H54 (cell line): ENCODE data around the gene CKLF.
"Not testable (repeated sequence)": the region's sequence is repeated elsewhere in the genome, so short reads cannot be mapped to it uniquely, and the experiment has no call there.

Experiments
- DNase-seq: peaks from one replicate; pipeline ENCODE4 v3.0.0; 2011; ENCODE audit warnings: low spot score, mixed read lengths; ENCODE audit not compliant: insufficient read length
- FAIRE-seq: peaks from 3 replicates; lab custom pipeline; 2011; peaks lifted over from hg19 to GRCh38; lab: Jason Lieb, UNC
- POLR2A ChIP-seq: IDR thresholded peaks from 2 replicates; pipeline ENCODE4 v1.6.1; 2011; ENCODE audit warnings: low read depth, mild to moderate bottlenecking, low read length

CKLF gene

DNA sequence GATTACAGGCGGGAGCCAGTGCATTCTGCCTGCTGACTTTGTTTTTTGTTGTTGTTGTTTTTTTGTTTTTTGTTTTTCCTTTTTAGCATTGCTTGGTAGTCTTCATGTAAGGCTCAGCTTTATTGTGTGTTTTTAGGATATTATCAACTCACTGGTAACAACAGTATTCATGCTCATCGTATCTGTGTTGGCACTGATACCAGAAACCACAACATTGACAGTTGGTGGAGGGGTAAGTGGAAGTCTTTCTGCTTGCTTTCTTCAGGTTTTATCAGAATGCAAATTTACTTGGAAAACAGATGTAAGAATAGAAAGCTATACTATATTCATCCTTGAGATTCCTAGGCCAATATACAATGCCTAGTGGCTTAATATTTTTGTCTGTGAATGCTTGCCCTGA, 10.6 kb downstream of the CKLF start:
- FAIRE-seq (no peak), DNase-seq (no peak)
- TF ChIP-seq POLR2A, result no peak

- DNase-seq, result no peak
- FAIRE-seq, result no peak
- TF ChIP-seq POLR2A, result no peak
Observed at GRCh38 chr16:66563574-66564334, 11.4 kb downstream of the CKLF start.

DNA sequence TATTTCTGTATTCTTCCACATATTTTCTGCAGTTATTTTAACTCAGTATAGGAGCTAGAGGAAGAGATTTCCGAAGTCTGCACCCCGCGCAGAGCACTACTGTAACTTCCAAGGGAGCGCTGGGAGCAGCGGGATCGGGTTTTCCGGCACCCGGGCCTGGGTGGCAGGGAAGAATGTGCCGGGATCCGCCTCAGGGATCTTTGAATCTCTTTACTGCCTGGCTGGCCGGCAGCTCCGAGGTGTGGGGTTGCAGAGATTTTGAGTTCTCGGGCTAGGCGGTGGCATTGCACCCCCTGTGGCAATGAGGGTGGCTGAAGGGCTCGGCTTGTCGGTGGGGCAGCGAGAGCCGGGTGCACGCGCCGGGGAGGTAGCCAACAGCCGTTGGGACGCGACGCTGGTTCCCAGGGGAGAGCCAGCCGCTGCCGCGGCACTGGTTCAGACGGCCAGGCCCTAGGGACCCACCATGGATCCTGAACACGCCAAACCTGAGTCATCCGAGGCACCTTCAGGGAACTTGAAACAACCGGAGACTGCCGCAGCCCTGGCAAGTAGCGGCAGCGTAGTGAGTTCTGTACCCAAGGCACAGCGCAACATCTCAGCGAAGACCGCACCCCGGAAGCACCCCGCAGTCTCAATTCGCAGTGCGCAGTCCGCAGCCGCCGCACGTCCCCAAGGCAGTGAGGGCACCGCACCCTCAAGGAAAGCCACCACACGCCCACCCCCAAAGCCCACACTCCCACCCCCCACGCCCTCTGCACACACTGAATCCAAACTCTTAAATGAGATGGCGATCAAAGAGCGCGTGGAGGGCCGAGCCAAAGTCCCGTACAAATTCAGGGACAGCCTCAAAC, 13.9 kb downstream of the CKLF start, which contains the start of gene CMTM1:
TSS of gene CMTM1 (plus strand) at position 389 of the 851 bp plus-strand sequence. CDS start at position 464, 75 bp downstream.
- TF ChIP-seq POLR2A, result no peak
- FAIRE-seq, result no peak
- no peak for DNase-seq

- not testable (repeated sequence) for FAIRE-seq, DNase-seq
Observed at GRCh38 chr16:66567270-66567669, 14.9 kb downstream of the CKLF start.

DNA sequence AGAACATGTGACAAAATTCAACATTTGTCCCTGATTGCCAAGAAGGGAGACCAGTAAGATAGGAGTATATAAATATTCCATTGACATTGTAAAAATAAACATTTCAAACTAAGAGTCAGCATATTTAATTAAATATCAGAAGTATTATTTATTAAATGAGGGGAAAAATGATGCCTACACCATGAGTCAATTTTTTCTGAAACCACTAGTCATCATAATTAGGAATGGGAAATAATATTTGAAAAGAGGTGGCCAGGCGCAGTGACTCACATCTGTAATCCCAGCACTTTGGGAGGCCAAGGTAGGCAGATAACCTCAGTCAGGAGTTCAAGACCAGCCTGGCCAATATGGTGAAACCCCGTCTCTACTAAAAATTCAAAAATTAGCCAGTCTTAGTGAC, 16.0 kb downstream of the CKLF start:
- no peak for TF ChIP-seq POLR2A
- FAIRE-seq, result no peak
- DNase-seq, result no peak

DNA sequence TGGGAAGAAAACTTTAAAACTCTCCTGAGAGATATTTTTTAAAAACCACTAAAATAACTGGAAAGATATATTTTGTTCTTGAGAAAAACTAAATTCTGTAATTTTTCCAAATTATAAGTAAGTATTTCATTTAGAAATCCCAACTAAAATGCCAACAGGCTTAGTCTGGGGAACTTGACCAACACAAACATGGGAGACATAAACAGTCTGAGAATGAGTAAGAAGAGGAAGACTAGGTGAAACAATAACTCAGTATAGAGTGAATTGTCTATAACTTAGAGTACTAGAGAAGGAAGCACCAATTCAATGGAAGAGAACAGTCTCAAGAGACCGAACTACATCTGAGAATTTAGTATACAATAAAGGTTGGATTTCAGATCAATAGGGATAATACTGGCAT, 16.8 kb downstream of the CKLF start:
- TF ChIP-seq POLR2A, result no peak
- FAIRE-seq (peak; percentile 11), DNase-seq (no peak)

DNA sequence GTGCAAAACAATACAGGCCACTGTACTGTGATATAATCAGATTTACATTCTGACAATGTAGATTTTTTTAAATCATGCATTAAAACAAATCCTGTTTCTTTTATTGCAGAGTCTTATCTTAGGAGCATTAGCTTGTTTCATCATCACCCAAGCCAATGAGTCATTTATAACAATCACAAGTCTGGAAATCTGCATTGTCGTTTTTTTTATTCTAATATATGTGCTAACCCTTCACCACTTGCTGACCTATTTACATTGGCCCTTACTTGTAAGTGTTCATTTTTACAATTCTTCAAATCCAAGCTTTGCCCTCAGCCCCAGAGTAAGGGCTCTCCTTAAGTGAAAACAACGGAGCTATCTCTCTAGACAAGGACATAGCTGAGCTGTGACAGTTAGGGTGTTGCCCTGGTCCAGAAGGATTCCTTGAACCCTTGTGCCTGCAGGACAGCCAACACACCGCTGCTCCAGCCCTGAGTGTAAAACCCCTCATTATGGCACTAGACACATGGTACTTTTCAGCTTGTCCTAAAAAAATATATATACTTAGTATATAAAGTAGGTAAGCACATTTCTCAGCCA, 17.5 kb downstream of the CKLF start:
- DNase-seq (no peak), FAIRE-seq (no peak)
- no peak for TF ChIP-seq POLR2A

- no peak for FAIRE-seq
- no peak for DNase-seq
- no peak for TF ChIP-seq POLR2A
Observed at GRCh38 chr16:66572356-66572755, 20.0 kb downstream of the CKLF start.

- TF ChIP-seq POLR2A, result no peak
- DNase-seq, result no peak
- FAIRE-seq, result no peak
Observed at GRCh38 chr16:66574081-66574480, 21.7 kb downstream of the CKLF start.

DNA sequence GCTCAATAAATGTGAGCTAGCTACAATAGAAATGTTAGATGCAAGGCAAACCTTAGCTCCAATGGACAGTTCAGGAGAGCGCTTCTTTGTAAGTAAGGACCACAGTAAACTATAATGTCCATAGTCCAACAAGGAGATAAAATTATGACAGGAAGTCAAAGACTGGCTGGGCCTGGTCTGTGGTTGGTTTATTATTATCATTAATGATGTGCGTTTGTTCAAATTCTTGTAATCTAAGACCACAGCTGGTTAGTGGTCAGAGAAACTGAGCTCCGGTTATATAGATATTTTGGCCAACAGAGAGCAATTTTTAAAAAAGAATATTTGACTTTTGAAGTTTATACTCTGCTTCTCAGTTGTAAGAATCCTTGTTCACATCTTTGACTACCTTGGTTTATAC, 22.2 kb downstream of the CKLF start:
- DNase-seq, result no peak
- FAIRE-seq, result no peak
- no peak for TF ChIP-seq POLR2A

- DNase-seq, result no peak
- FAIRE-seq, result no peak
- no peak for TF ChIP-seq POLR2A
Observed at GRCh38 chr16:66575060-66575459, 22.7 kb downstream of the CKLF start.

DNA sequence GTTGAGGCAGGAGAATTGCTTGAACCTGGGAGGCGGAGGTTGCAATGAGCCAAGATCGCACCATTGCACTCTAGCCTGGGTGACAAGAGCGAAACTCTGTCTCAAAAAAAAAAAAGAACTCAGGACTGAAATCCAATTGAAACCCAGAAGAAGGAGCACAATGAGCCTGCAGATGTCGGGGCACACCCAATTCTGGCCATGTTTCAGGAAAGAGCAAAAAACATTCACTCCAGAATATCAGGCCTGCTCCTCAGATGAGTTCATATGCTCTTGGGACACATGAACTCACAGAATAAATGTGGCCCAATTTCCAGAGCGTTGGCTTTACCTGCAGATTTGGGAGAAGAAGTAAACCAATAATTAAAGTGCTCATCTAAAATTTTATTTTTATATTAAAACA, 23.9 kb downstream of the CKLF start:
- no peak for TF ChIP-seq POLR2A
- FAIRE-seq, result no peak
- no peak for DNase-seq

- FAIRE-seq (no peak), DNase-seq (no peak)
- TF ChIP-seq POLR2A, result no peak
Observed at GRCh38 chr16:66578651-66579531, 26.5 kb downstream of the CKLF start, which contains the start of gene CMTM2. TSS of gene CMTM2 (plus strand) at chr16:66579463. CDS start at chr16:66579608, 145 bp downstream.
